Inferior parietal cortex (tissue), 1 donor: Measurements from ENCODE around the gene PLP2.

Experiments used
- DNase-seq: peaks from one replicate; pipeline ENCODE4 v3.0.0-alpha.2; 2016; ENCODE audit errors: extremely low spot score

Gene PLP2

GRCh38 chrX:49186125-49187027 lies 14.7 kb downstream of the PLP2 start, which contains the start of gene PRICKLE3:
PRICKLE3 (minus strand) TSS chrX:49186373; CDS start chrX:49186297, 76 bp downstream.
- DNase-seq = no peak

GRCh38 chrX:49187028-49187394 lies 15.3 kb downstream of the PLP2 start:
- DNase-seq = no peak

GRCh38 chrX:49187526-49187925 lies 15.8 kb downstream of the PLP2 start:
- no peak for DNase-seq

- no peak for DNase-seq
Observed at GRCh38 chrX:49188468-49189076, 16.9 kb downstream of the PLP2 start.

GRCh38 chrX:49189606-49190005 lies 17.9 kb downstream of the PLP2 start:
- no peak for DNase-seq

GRCh38 chrX:49190821-49191573 lies 19.3 kb downstream of the PLP2 start:
- DNase-seq = peak; percentile 95

GRCh38 chrX:49191574-49192011 lies 19.9 kb downstream of the PLP2 start:
- no peak for DNase-seq

GRCh38 chrX:49192722-49193328 lies 21.1 kb downstream of the PLP2 start:
- DNase-seq = peak; percentile 40

- DNase-seq = no peak
Observed at GRCh38 chrX:49193542-49193964, 21.9 kb downstream of the PLP2 start.

GRCh38 chrX:49197543-49198087 lies 25.9 kb downstream of the PLP2 start:
- no peak for DNase-seq

GRCh38 chrX:49198540-49199314 lies 27.0 kb downstream of the PLP2 start:
- no peak for DNase-seq

- no peak for DNase-seq
Observed at GRCh38 chrX:49199315-49199595, 27.6 kb downstream of the PLP2 start.

- peak; percentile 68 for DNase-seq
Observed at GRCh38 chrX:49199906-49200771, 28.4 kb downstream of the PLP2 start, which contains the start of gene SYP. SYP (minus strand) TSS chrX:49200193; CDS start chrX:49200186, 7 bp downstream.

- no peak for DNase-seq
Observed at GRCh38 chrX:49202022-49202421, 30.3 kb downstream of the PLP2 start.

GRCh38 chrX:49203536-49203935 lies 31.8 kb downstream of the PLP2 start:
- DNase-seq = no peak

- DNase-seq = no peak
Observed at GRCh38 chrX:49204017-49204416, 32.3 kb downstream of the PLP2 start.

GRCh38 chrX:49204709-49205108 lies 33.0 kb downstream of the PLP2 start:
- DNase-seq = no peak

- DNase-seq = no peak
Observed at GRCh38 chrX:49205443-49205842, 33.7 kb downstream of the PLP2 start.

- no peak for DNase-seq
Observed at GRCh38 chrX:49206543-49206942, 34.8 kb downstream of the PLP2 start.

- DNase-seq = no peak
Observed at GRCh38 chrX:49208399-49208798, 36.7 kb downstream of the PLP2 start.
